Measurements from ENCODE around the gene MAP4K2. TPM values are rescaled to one million over a fixed set of nuclear protein-coding genes. Genes with fewer than 3 reads are reported as not detected.

The MAP4K2 gene
- total and polyA plus RNA-seq, 2 of the 13 experiments (the other 11 are each of a cell fraction or from before 2014, with no cell fraction given) = 8.3 to 17.6 TPM

DNA sequence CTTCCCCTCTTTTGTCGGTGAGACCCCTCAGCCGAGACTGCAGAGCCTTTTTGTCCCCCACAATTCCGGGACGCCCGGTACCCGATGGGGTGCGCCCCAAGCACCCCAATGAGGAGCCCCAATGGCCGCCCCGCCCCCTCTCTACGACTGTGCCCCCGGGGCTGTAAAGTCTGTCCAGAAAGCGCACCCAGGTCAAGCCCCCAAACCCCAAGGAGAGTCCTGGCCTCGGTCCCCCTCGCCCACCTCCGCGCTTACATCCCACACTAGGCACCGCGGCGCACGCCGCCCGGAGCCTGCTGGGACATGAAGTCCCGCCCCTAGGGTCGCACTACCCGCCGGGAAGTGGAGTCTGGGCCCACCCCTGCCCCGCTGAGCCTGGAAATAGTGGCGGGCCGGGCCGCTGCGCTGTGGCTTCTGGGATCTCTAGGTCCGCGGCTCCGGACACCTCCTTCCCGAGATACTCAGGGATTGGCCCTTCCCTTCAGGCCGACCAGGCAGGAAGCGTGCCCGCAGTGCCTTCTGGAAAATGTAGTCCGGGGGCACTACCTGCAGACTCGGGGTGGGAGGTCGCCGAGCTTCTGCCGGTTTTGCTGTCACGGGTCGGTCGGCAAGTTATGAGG, 7.4 kb upstream of the MAP4K2 start, which contains the start of gene MEN1 (continued):
- no peak for TF ChIP-seq ATF5 (CRISPR knock-in tag; IDR thresholded peaks at IDR 0.05; ENCODE audit: low read depth)
- TF ChIP-seq MYC (CRISPR knock-in tag; IDR thresholded peaks at IDR 0.05; ENCODE audit: borderline replicate concordance) = peak; percentile 67
- TF ChIP-seq, protein P1, sequence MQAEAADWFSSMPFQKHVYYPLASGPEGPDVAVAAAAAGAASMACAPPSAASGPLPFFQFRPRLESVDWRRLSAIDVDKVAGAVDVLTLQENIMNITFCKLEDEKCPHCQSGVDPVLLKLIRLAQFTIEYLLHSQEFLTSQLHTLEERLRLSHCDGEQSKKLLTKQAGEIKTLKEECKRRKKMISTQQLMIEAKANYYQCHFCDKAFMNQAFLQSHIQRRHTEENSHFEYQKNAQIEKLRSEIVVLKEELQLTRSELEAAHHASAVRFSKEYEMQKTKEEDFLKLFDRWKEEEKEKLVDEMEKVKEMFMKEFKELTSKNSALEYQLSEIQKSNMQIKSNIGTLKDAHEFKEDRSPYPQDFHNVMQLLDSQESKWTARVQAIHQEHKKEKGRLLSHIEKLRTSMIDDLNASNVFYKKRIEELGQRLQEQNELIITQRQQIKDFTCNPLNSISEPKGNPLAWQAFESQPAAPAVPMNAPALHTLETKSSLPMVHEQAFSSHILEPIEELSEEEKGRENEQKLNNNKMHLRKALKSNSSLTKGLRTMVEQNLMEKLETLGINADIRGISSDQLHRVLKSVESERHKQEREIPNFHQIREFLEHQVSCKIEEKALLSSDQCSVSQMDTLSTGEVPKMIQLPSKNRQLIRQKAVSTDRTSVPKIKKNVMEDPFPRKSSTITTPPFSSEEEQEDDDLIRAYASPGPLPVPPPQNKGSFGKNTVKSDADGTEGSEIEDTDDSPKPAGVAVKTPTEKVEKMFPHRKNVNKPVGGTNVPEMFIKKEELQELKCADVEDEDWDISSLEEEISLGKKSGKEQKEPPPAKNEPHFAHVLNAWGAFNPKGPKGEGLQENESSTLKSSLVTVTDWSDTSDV (CRISPR knock-in tag; IDR thresholded peaks at IDR 0.05) = peak; percentile 49; the same call in 1 of the 2 replicates
- TF ChIP-seq REPIN1 (CRISPR knock-in tag; IDR thresholded peaks at IDR 0.05; ENCODE audit: borderline replicate concordance, low read depth) = 0 out of 2 replicates have a peak, but pooled peaks have one; percentile 32
- peak; percentile 85 for TF ChIP-seq KAT8 (CRISPR knock-in tag; IDR thresholded peaks at IDR 0.05)
- TF ChIP-seq ZFY (CRISPR knock-in tag; IDR thresholded peaks at IDR 0.05) = peak; percentile 97
- TF ChIP-seq ZNF607 (CRISPR knock-in tag; IDR thresholded peaks at IDR 0.05; ENCODE audit: borderline replicate concordance) = no peak
- TF ChIP-seq ZFP36L1 (CRISPR knock-in tag; IDR thresholded peaks at IDR 0.05) = peak; percentile 29; the same call in 1 of the 2 replicates
- TF ChIP-seq, protein P2, sequence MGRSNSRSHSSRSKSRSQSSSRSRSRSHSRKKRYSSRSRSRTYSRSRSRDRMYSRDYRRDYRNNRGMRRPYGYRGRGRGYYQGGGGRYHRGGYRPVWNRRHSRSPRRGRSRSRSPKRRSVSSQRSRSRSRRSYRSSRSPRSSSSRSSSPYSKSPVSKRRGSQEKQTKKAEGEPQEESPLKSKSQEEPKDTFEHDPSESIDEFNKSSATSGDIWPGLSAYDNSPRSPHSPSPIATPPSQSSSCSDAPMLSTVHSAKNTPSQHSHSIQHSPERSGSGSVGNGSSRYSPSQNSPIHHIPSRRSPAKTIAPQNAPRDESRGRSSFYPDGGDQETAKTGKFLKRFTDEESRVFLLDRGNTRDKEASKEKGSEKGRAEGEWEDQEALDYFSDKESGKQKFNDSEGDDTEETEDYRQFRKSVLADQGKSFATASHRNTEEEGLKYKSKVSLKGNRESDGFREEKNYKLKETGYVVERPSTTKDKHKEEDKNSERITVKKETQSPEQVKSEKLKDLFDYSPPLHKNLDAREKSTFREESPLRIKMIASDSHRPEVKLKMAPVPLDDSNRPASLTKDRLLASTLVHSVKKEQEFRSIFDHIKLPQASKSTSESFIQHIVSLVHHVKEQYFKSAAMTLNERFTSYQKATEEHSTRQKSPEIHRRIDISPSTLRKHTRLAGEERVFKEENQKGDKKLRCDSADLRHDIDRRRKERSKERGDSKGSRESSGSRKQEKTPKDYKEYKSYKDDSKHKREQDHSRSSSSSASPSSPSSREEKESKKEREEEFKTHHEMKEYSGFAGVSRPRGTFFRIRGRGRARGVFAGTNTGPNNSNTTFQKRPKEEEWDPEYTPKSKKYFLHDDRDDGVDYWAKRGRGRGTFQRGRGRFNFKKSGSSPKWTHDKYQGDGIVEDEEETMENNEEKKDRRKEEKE (IDR thresholded peaks at IDR 0.05) = no peak
- 0 out of 2 replicates have a peak, but pooled peaks have one; percentile 10 for TF ChIP-seq CTCF (CRISPR knock-in tag; IDR thresholded peaks at IDR 0.05)
- peak; percentile 71; the same call in 1 of the 2 replicates for TF ChIP-seq ELF4 (CRISPR knock-in tag; IDR thresholded peaks at IDR 0.05; ENCODE audit: borderline replicate concordance)
- TF ChIP-seq PRPF4 (IDR thresholded peaks at IDR 0.05; ENCODE audit: low read depth, low read length, poor library complexity, severe bottlenecking) = no peak
- 0 out of 2 replicates have a peak, but pooled peaks have one; percentile 39 for TF ChIP-seq ZNF790 (CRISPR knock-in tag; IDR thresholded peaks at IDR 0.05; ENCODE audit: borderline replicate concordance)
- TF ChIP-seq RBFOX2 (IDR thresholded peaks at IDR 0.05; ENCODE audit: low read depth, low read length) = peak; percentile 84
- TF ChIP-seq THAP11 (CRISPR knock-in tag; IDR thresholded peaks at IDR 0.05) = peak; percentile 99
- peak; percentile 60; the same call in 1 of the 2 replicates for TF ChIP-seq ZNF280D (CRISPR knock-in tag; IDR thresholded peaks at IDR 0.05)
- no peak for TF ChIP-seq CHD2 (IDR thresholded peaks at IDR 0.05; ENCODE audit: low read depth, low read length)
